RWPE2 (cell line): ENCODE data around the gene EXD3.

Source experiments
- ATAC-seq: fragments of 200-7000 bp; cut with Tn5 transposase; 3 replicates; pipeline ENCODE4 v1.9.1; 2021; ENCODE audit warnings: low read depth
- DNase-seq: peaks from one replicate; pipeline ENCODE4 v3.0.0-alpha.2; 2020; ENCODE audit warnings: low spot score
- H3K27ac ChIP-seq: fragments of 450-650 bp; 2 replicates; pipeline ENCODE4 v1.5.1; 2017; ENCODE audit warnings: mild to moderate bottlenecking; ENCODE audit not compliant: poor library complexity, severe bottlenecking
- H3K27me3 ChIP-seq: fragments of 250-450 bp; sonication (Bioruptor Pico); 2 replicates; pipeline ENCODE4 v1.5.1; 2021; ENCODE audit warnings: mild to moderate bottlenecking, moderate library complexity; ENCODE audit not compliant: insufficient read depth, poor library complexity, severe bottlenecking
- H3K36me3 ChIP-seq: fragments of 250-450 bp; sonication (Bioruptor Pico); 2 replicates; pipeline ENCODE4 v1.5.1; 2020; ENCODE audit warnings: low read depth, mild to moderate bottlenecking, moderate library complexity
- H3K4me1 ChIP-seq: fragments of 250-450 bp; sonication (Bioruptor Pico); 2 replicates; pipeline ENCODE4 v1.5.1; 2021; ENCODE audit warnings: mild to moderate bottlenecking, moderate library complexity; ENCODE audit not compliant: insufficient read depth, poor library complexity, severe bottlenecking
- H3K4me3 ChIP-seq: fragments of 250-450 bp; sonication (Bioruptor Pico); 2 replicates; pipeline ENCODE4 v1.5.1; 2021; ENCODE audit warnings: mild to moderate bottlenecking, moderate library complexity; ENCODE audit not compliant: severe bottlenecking
- H3K9me3 ChIP-seq: fragments of 250-450 bp; sonication (Bioruptor Pico); 2 replicates; pipeline ENCODE4 v1.5.1; 2021; ENCODE audit warnings: mild to moderate bottlenecking, moderate library complexity; ENCODE audit not compliant: severe bottlenecking
- CTCF ChIP-seq: fragments of 450-650 bp; IDR thresholded peaks from one replicate; pipeline ENCODE4 v1.5.1; 2017; ENCODE audit warnings: mild to moderate bottlenecking, moderate library complexity; ENCODE audit not compliant: poor library complexity, severe bottlenecking

Gene EXD3

GRCh38 chr9:137266162-137266527 is 156.8 kb downstream of the EXD3 start:
- Histone ChIP-seq H3K4me3 (no peak overlapping the region), H3K27me3 (no peaks in the 10 kb centered on the region), H3K9me3 (no peaks in the 10 kb centered on the region), H3K27ac (no peak overlapping the region), H3K36me3 (peaks cover 85% of the 10 kb centered on the region), H3K4me1 (no peaks in the 10 kb centered on the region)
- peak; percentile 39 for DNase-seq
- no peak for ATAC-seq
- no peak for TF ChIP-seq CTCF

GRCh38 chr9:137265496-137266161 is 157.3 kb downstream of the EXD3 start:
- Histone ChIP-seq H3K36me3 (peaks cover 80% of the 10 kb centered on the region), H3K4me3 (no peak overlapping the region), H3K9me3 (no peaks in the 10 kb centered on the region), H3K27me3 (no peaks in the 10 kb centered on the region), H3K4me1 (no peaks in the 10 kb centered on the region), H3K27ac (no peak overlapping the region)
- TF ChIP-seq CTCF, result no peak
- ATAC-seq (no peak), DNase-seq (peak; percentile 62)

- no peak for TF ChIP-seq CTCF
- Histone ChIP-seq H3K4me3 (no peak overlapping the region), H3K27ac (no peak overlapping the region), H3K36me3 (peaks cover 70% of the 10 kb centered on the region), H3K27me3 (no peaks in the 10 kb centered on the region), H3K4me1 (no peaks in the 10 kb centered on the region), H3K9me3 (no peaks in the 10 kb centered on the region)
- no peak for ATAC-seq
- DNase-seq, result peak; percentile 58
These were observed 158.9 kb downstream of the EXD3 start for GRCh38 chr9:137264067-137264466.

- H3K4me1 ChIP-seq, result no peaks in the 10 kb centered on the region
- no peak for TF ChIP-seq CTCF
- no peak overlapping the region for H3K27ac ChIP-seq
- H3K9me3 ChIP-seq, result no peaks in the 10 kb centered on the region
- H3K4me3 ChIP-seq, result no peak overlapping the region
- ATAC-seq (no peak), DNase-seq (peak; percentile 36)
- H3K27me3 ChIP-seq, result no peaks in the 10 kb centered on the region
- peaks cover 70% of the 10 kb centered on the region for H3K36me3 ChIP-seq
These were observed 159.5 kb downstream of the EXD3 start for GRCh38 chr9:137263506-137263905.

GRCh38 chr9:137262909-137263285 is 160.1 kb downstream of the EXD3 start:
- ATAC-seq (no peak), DNase-seq (no peak)
- Histone ChIP-seq H3K4me3 (no peak overlapping the region), H3K9me3 (no peaks in the 10 kb centered on the region), H3K27me3 (no peaks in the 10 kb centered on the region), H3K4me1 (no peaks in the 10 kb centered on the region), H3K27ac (no peak overlapping the region), H3K36me3 (peaks cover 71% of the 10 kb centered on the region)
- no peak for TF ChIP-seq CTCF
